ENCODE results near the gene USP9X. TPM values are rescaled to one million over a fixed set of nuclear protein-coding genes. Genes with fewer than 3 reads are reported as not detected.
"Not testable (repeated sequence)": the region's sequence is repeated elsewhere in the genome, so short reads cannot be mapped to it uniquely, and the experiment has no call there.

Gene USP9X
- total and polyA plus RNA-seq, 7 donors, result 19.4 to 138 (median 87.4) TPM

GRCh38 chrX:41096339-41096955 is 11.2 kb downstream of the USP9X start:
- Histone ChIP-seq H3K27ac (peak overlapping the region; percentile 19), H3K9me3 (no peaks in the 10 kb centered on the region), H3K36me3 (ENCODE audit: insufficient read depth in 1 of 2, low read depth in 1 of 2) (no peaks in the 10 kb centered on the region), H3K27me3 (ENCODE audit: insufficient read depth in 3 of 3, low read length in 2 of 3) (no peaks in the 10 kb centered on the region), H3K4me3 (no peak overlapping the region), H3K4me1 (peaks cover 51% of the 10 kb centered on the region)
- WGBS, 3 donors, result 37 to 63% (median 61%) methylated on average over 6 to 7 of the region's 7 CpGs
- no peak for TF ChIP-seq CTCF (IDR thresholded peaks at IDR 0.05)
- intact Hi-C loops (cut with DNase I), result no loop called here
- ATAC-seq, result peak in 3 of 4 donors; percentile 48 to 60 (median 59)
- DNase-seq, result no peak

- Histone ChIP-seq H3K27ac (no peak overlapping the region), H3K4me3 (no peak overlapping the region), H3K27me3 (ENCODE audit: insufficient read depth in 3 of 3, low read length in 2 of 3) (no peaks in the 10 kb centered on the region), H3K9me3 (no peaks in the 10 kb centered on the region), H3K36me3 (ENCODE audit: insufficient read depth in 1 of 2, low read depth in 1 of 2) (no peaks in the 10 kb centered on the region), H3K4me1 (peaks cover 42% of the 10 kb centered on the region)
- DNase-seq (no peak), ATAC-seq (no peak)
- TF ChIP-seq CTCF (IDR thresholded peaks at IDR 0.05), result no peak
- intact Hi-C loops (cut with DNase I), result no loop called here
Measured at GRCh38 chrX:41097326-41097725, 12.1 kb downstream of the USP9X start.

- intact Hi-C loops (cut with DNase I), result no loop called here
- no peak for ATAC-seq
- DNase-seq, result no peak
- H3K27me3 ChIP-seq (ENCODE audit: insufficient read depth in 3 of 3, low read length in 2 of 3), result no peaks in the 10 kb centered on the region
- no peaks in the 10 kb centered on the region for H3K9me3 ChIP-seq
- peaks cover 37% of the 10 kb centered on the region for H3K4me1 ChIP-seq
- no peaks in the 10 kb centered on the region for H3K36me3 ChIP-seq (ENCODE audit: insufficient read depth in 1 of 2, low read depth in 1 of 2)
- no peak overlapping the region for H3K27ac ChIP-seq
- no peak for TF ChIP-seq CTCF (IDR thresholded peaks at IDR 0.05)
- 74 to 83% (median 82%) methylated on average over 3 of the region's 3 CpGs for WGBS, 3 donors
- no peak overlapping the region for H3K4me3 ChIP-seq
Measured at GRCh38 chrX:41100200-41100599, 15.0 kb downstream of the USP9X start.

- no peak for DNase-seq
- intact Hi-C loops (cut with DNase I), result no loop called here
- peaks cover 33% of the 10 kb centered on the region for H3K4me1 ChIP-seq
- no peaks in the 10 kb centered on the region for H3K9me3 ChIP-seq
- H3K27ac ChIP-seq, result no peak overlapping the region
- no peak for TF ChIP-seq CTCF (IDR thresholded peaks at IDR 0.05)
- WGBS, 3 donors, result 92 to 96% (median 95%) methylated on average over 4 of the region's 4 CpGs
- no peaks in the 10 kb centered on the region for H3K27me3 ChIP-seq (ENCODE audit: insufficient read depth in 3 of 3, low read length in 2 of 3)
- no peak overlapping the region for H3K4me3 ChIP-seq
- no peak for ATAC-seq
- H3K36me3 ChIP-seq (ENCODE audit: insufficient read depth in 1 of 2, low read depth in 1 of 2), result no peaks in the 10 kb centered on the region
Measured at GRCh38 chrX:41100819-41101218, 15.6 kb downstream of the USP9X start.

DNA sequence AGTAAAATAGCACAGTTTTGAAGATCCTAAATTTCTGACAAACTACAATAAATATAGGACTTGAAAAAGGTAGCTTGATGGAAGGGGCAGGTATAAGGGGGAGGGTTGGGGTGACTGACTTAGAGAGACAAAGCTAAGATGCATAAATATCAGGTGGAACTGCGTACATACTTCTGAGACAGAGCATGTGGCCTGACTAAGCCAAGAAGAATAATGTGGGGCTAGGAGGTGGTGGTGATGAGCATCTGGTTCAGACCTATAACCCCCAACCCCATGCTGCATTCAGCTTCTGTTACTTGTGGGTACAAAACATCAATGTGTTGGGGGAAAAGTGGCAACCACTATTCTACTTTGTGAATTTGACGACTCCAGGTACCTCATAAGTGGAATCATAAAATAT is 19.8 kb downstream of the USP9X start:
- no peaks in the 10 kb centered on the region for H3K9me3 ChIP-seq
- TF ChIP-seq CTCF (IDR thresholded peaks at IDR 0.05), result no peak
- H3K27me3 ChIP-seq (ENCODE audit: insufficient read depth in 3 of 3, low read length in 2 of 3), result no peaks in the 10 kb centered on the region
- 68 to 87% (median 78%) methylated on average over 2 of the region's 2 CpGs for WGBS, 3 donors
- intact Hi-C loops (cut with DNase I), result no loop called here
- H3K4me1 ChIP-seq, result peaks cover 35% of the 10 kb centered on the region
- ATAC-seq (no peak), DNase-seq (no peak)
- no peak overlapping the region for H3K4me3 ChIP-seq
- no peaks in the 10 kb centered on the region for H3K36me3 ChIP-seq (ENCODE audit: insufficient read depth in 1 of 2, low read depth in 1 of 2)
- no peak overlapping the region for H3K27ac ChIP-seq

- WGBS, 3 donors, result 67 to 88% (median 84%) methylated on average over 3 of the region's 3 CpGs
- ATAC-seq, result not testable (repeated sequence)
Measured at GRCh38 chrX:41106257-41106656, 21.0 kb downstream of the USP9X start.

More at GRCh38 chrX:41106257-41106656, 21.0 kb downstream of the USP9X start:
- Histone ChIP-seq H3K27ac (peak overlapping the region; percentile 50), H3K4me1 (peaks cover 38% of the 10 kb centered on the region)
- H3K9me3 ChIP-seq; DNase-seq; H3K27me3 ChIP-seq (ENCODE audit: insufficient read depth in 3 of 3, low read length in 2 of 3); intact Hi-C loops (cut with DNase I); H3K4me3 ChIP-seq; H3K36me3 ChIP-seq (ENCODE audit: insufficient read depth in 1 of 2, low read depth in 1 of 2): not testable (repeated sequence)
